ENCODE data around the gene FDX2. TPM values are rescaled to one million over a fixed set of nuclear protein-coding genes. Genes with fewer than 3 reads are reported as not detected.

FDX2 gene
- 10 to 100 TPM in 3 of 4 donors, 1 to 10 TPM in 1; 9.1 to 32.0 (median 21.9) TPM for total RNA-seq

- peak; percentile 90 to 92 for ATAC-seq
- Histone ChIP-seq H3K9me3 (no peaks in the 10 kb centered on the region), H3K4me1 (peaks cover 8 to 12% of the 10 kb centered on the region in 2 donors), H3K4me3 (peak within 1 kb of the TSS; percentile 92 to 98 (median 94)), H3K27ac (peak within 1 kb of the TSS; percentile 80 to 89 (median 86)), H3K27me3 (no peaks in the 10 kb centered on the region), H3K36me3 (peaks cover 0 to 41% of the 10 kb centered on the region in 2 donors)
- TF ChIP-seq CTCF (IDR thresholded peaks at IDR 0.05 in 4 of 5, conservative IDR thresholded peaks at IDR 0.05 in 1 of 5) (peak in 1 of 5 experiments; percentile 17), POLR2A (IDR thresholded peaks at IDR 0.05) (no peak)
- DNase-seq, result peak; percentile 63 to 73
- intact Hi-C loops (cut with DNase I; ENCODE audit: low total_unique reads), result loop anchor here (1.0 kb wide), 2 partner anchors 18 to 65 kb away; partner anchors contain the start of genes RAVER1 and TYK2
- in situ Hi-C loops (cut with MboI; ENCODE audit: low sequenced_read_pairs in 4 of 4), result no loop called here
These were observed at the start of gene FDX2 for GRCh38 chr19:10315335-10316214. FDX2 (minus strand) TSS chr19:10316015; CDS start chr19:10315996, 19 bp downstream.

GRCh38 chr19:10365518-10365917 lies 49.7 kb upstream of the FDX2 start:
- intact Hi-C loops (cut with DNase I; ENCODE audit: low total_unique reads), result no loop called here
- DNase-seq, result no peak

GRCh38 chr19:10364644-10365043 lies 48.8 kb upstream of the FDX2 start:
- ATAC-seq (no peak), DNase-seq (no peak)
- Histone ChIP-seq H3K27me3 (no peaks in the 10 kb centered on the region), H3K27ac (no peak overlapping the region), H3K4me1 (no peaks in the 10 kb centered on the region), H3K9me3 (no peaks in the 10 kb centered on the region), H3K36me3 (peaks cover 0 to 85% of the 10 kb centered on the region in 2 donors), H3K4me3 (no peak overlapping the region)
- intact Hi-C loops (cut with DNase I; ENCODE audit: low total_unique reads), result no loop called here
- in situ Hi-C loops (cut with MboI; ENCODE audit: low sequenced_read_pairs in 4 of 4), result no loop called here
- no peak for TF ChIP-seq CTCF (IDR thresholded peaks at IDR 0.05 in 4 of 5, conservative IDR thresholded peaks at IDR 0.05 in 1 of 5)

More at GRCh38 chr19:10365518-10365917, 49.7 kb upstream of the FDX2 start:
- Histone ChIP-seq H3K9me3 (no peaks in the 10 kb centered on the region), H3K4me1 (no peaks in the 10 kb centered on the region), H3K36me3 (peaks cover 0 to 76% of the 10 kb centered on the region in 2 donors), H3K4me3 (no peak overlapping the region), H3K27me3 (no peaks in the 10 kb centered on the region), H3K27ac (no peak overlapping the region)
- TF ChIP-seq CTCF (IDR thresholded peaks at IDR 0.05 in 4 of 5, conservative IDR thresholded peaks at IDR 0.05 in 1 of 5) (no peak), POLR2A (IDR thresholded peaks at IDR 0.05) (no peak)
- ATAC-seq, result no peak
- in situ Hi-C loops (cut with MboI; ENCODE audit: low sequenced_read_pairs in 4 of 4), result no loop called here

GRCh38 chr19:10363789-10364281 lies 48.0 kb upstream of the FDX2 start:
- H3K4me3 ChIP-seq, result no peak overlapping the region
- no peaks in the 10 kb centered on the region for H3K27me3 ChIP-seq
- in situ Hi-C loops (cut with MboI; ENCODE audit: low sequenced_read_pairs in 4 of 4), result no loop called here
- ATAC-seq (no peak), DNase-seq (no peak)
- no peak overlapping the region for H3K27ac ChIP-seq
- intact Hi-C loops (cut with DNase I; ENCODE audit: low total_unique reads), result no loop called here
- H3K9me3 ChIP-seq, result no peaks in the 10 kb centered on the region
- H3K4me1 ChIP-seq, result no peaks in the 10 kb centered on the region
- H3K36me3 ChIP-seq, result peaks cover 0 to 92% of the 10 kb centered on the region in 2 donors
- TF ChIP-seq POLR2A (IDR thresholded peaks at IDR 0.05), result no peak
- TF ChIP-seq CTCF (IDR thresholded peaks at IDR 0.05 in 4 of 5, conservative IDR thresholded peaks at IDR 0.05 in 1 of 5), result no peak

All from gastrocnemius medialis (tissue), 4 donors.